HepG2 (cell line): ENCODE measurements around the gene EBF3. TPM values are rescaled to one million over a fixed set of nuclear protein-coding genes. Genes with fewer than 3 reads are reported as not detected.

Experiments used
- ATAC-seq: fragments of 200-7000 bp; cut with Tn5 transposase; 3 replicates; pipeline ENCODE4 v1.9.1; 2020; ENCODE audit warnings: mild to moderate bottlenecking, moderate library complexity
- BruUV-seq: library from RNA; stranded (reverse); fragments of 400-500 nt; replicated peaks from 2 replicates; lab custom pipeline; 2021; lab: Mats Ljungman, UMichigan
- CTCF ChIA-PET: fragments of 300-600 bp; formaldehyde crosslinking; extraction: SDS; loops from one replicate; lab custom pipeline; 2021; ENCODE audit warnings: low total read pairs, inconsistent platforms, low intra/inter-chr PET ratio; lab: Yijun Ruan, JAX
- POLR2A ChIA-PET: fragments of 350-600 bp; sonication (Branson Sonifier 250); formaldehyde crosslinking; loops from one replicate; lab custom pipeline; 2020; ENCODE audit warnings: antibody characterized with exemption, inconsistent platforms; lab: Yijun Ruan, JAX
- DNase-seq: peaks from one replicate; pipeline ENCODE4 v3.0.0-alpha.2; 2015; ENCODE audit warnings: low spot score
- FAIRE-seq: peaks from 3 replicates; lab custom pipeline; 2011; peaks lifted over from hg19 to GRCh38; lab: Jason Lieb, UNC
- H2AFZ ChIP-seq: one replicate; pipeline ENCODE4 v1.6.1; 2011; ENCODE audit warnings: low read length, inconsistent platforms
- H3K27ac ChIP-seq: fragments of 300-600 bp; 3 replicates; pipeline ENCODE4 v1.8.0; 2011; ENCODE audit warnings: mixed run types, mild to moderate bottlenecking, mixed read lengths, low read length, inconsistent platforms; ENCODE audit not compliant: insufficient read depth; ENCODE audit errors: extremely low read length
- H3K27me3 ChIP-seq, 2 experiments: fragments of 200-600 bp in 1 of 2; 2 replicates in 1 of 2; 3 replicates in 1 of 2; pipeline versions ENCODE4 v1.6.0 to v1.8.0; 2011; ENCODE audit warnings: low read length in 2 of 2, mild to moderate bottlenecking in 2 of 2, moderate library complexity in 2 of 2, inconsistent platforms in 1 of 2; ENCODE audit not compliant: insufficient read depth in 2 of 2, control insufficient read depth in 1 of 2
- H3K36me3 ChIP-seq, 2 experiments: fragments of 200-600 bp in 1 of 2; replicated peaks in 1 of 2; 2 replicates in 1 of 2; 3 replicates in 1 of 2; pipeline versions ENCODE4 v1.5.1 to v1.8.0; 2011; ENCODE audit warnings: low read length in 2 of 2, inconsistent platforms in 1 of 2; ENCODE audit not compliant: insufficient read depth in 2 of 2, control insufficient read depth in 1 of 2
- H3K4me1 ChIP-seq: 2 replicates; pipeline ENCODE4 v1.5.1; 2012; ENCODE audit warnings: low read length, inconsistent platforms; ENCODE audit not compliant: insufficient read depth
- H3K4me2 ChIP-seq: 2 replicates; pipeline ENCODE4 v1.6.0; 2011; ENCODE audit warnings: low read depth, low read length, inconsistent platforms
- H3K4me3 ChIP-seq, 3 experiments: fragments of 200-600 bp in 1 of 3; sonication (generic), shearing (Covaris generic) in 1 of 3; replicated peaks in 1 of 3; 2 replicates each; pipeline ENCODE4 v1.5.1; 2011 to 2016; ENCODE audit warnings: low read length in 3 of 3, inconsistent platforms in 2 of 3, low read depth in 2 of 3, mild to moderate bottlenecking in 2 of 3, control low read depth in 1 of 3, mixed read lengths in 1 of 3; ENCODE audit not compliant: insufficient read depth in 1 of 3
- H3K79me2 ChIP-seq: one replicate; pipeline ENCODE4 v1.6.1; 2011; ENCODE audit warnings: low read length, inconsistent platforms; ENCODE audit not compliant: insufficient read depth
- H3K9ac ChIP-seq: 2 replicates; pipeline ENCODE4 v1.6.0; 2011; ENCODE audit warnings: mild to moderate bottlenecking, low read depth, low read length, inconsistent platforms; ENCODE audit not compliant: insufficient read depth
- H3K9me3 ChIP-seq: 2 replicates; pipeline ENCODE4 v1.5.1; 2012; ENCODE audit warnings: mild to moderate bottlenecking, low read length
- H4K20me1 ChIP-seq: 2 replicates; pipeline ENCODE4 v1.6.0; 2011; ENCODE audit warnings: inconsistent platforms, mild to moderate bottlenecking, low read length, moderate library complexity; ENCODE audit not compliant: insufficient read depth
- ARNTL ChIP-seq: sonication (generic); formaldehyde crosslinking; IDR thresholded peaks from 2 replicates; pipeline ENCODE4 v1.4.0; 2020; ENCODE audit warnings: mild to moderate bottlenecking, missing genetic modification reagents
- BRCA1 ChIP-seq: sonication (generic); formaldehyde crosslinking; IDR thresholded peaks from 2 replicates; pipeline ENCODE4 v1.4.0; 2020; ENCODE audit warnings: missing genetic modification reagents
- HDAC6 ChIP-seq: fragments of 200-600 bp; sonication (generic); IDR thresholded peaks from 2 replicates; pipeline ENCODE4 v1.7.0; 2017; ENCODE audit warnings: mild to moderate bottlenecking, antibody characterized with exemption, low read length, low read depth
- SIX1 ChIP-seq: sonication (generic); formaldehyde crosslinking; IDR thresholded peaks from 2 replicates; pipeline ENCODE4 v1.4.0; 2020; ENCODE audit warnings: missing genetic modification reagents, borderline replicate concordance
- WGBS: methylation state at CpG from one replicate; pipeline ENCODE4 v1.1.6; 2017; ENCODE audit warnings: low lambda C conversion rate; 5-methylcytosine and 5-hydroxymethylcytosine counted together
- in situ Hi-C: cut with HindIII; loops from 2 replicates; pipeline ENCODE4 v1.10.0; 2017; ENCODE audit warnings: low pct_unique_long_range_greater_than_20kb; ENCODE audit not compliant: extremely low pct_ligation_motif_present
- intact Hi-C: fragments of 100-400 bp; cut with micrococcal nuclease; formaldehyde crosslinking; loops from one replicate; pipeline ENCODE4 v1.10.0; 2022; ENCODE audit not compliant: unreplicated experiment
- polyA plus RNA-seq, 8 experiments: library from polyadenylated mRNA; depleted of rRNA in 3 of 8; stranded (reverse) in 7 of 8; unstranded in 1 of 8; fragments of >200 nt; fragmentation: Illumina TruSeq in 4 of 8; extraction: Trizol in 4 of 8; gene quantifications; 2 replicates each; pipeline versions ENCODE4 v1.2.1 to v1.2.3, GENCODE V29; 2011 to 2016; ENCODE audit warnings: low read depth in 4 of 8, missing spikeins in 1 of 8, mixed read lengths in 1 of 8; ENCODE audit not compliant: insufficient read depth in 1 of 8
- total RNA-seq, 5 experiments: library from RNA; depleted of rRNA; stranded (reverse); fragments of >200 nt; fragmentation: Illumina TruSeq; extraction: Trizol; gene quantifications; 2 replicates each; pipeline ENCODE4 v1.2.3, GENCODE V29; 2016; ENCODE audit warnings: low read depth in 1 of 5

EBF3 gene
- total and polyA plus RNA-seq, 2 of the 13 experiments (the other 11 are each of a cell fraction or from before 2014, with no cell fraction given) = not detected

DNA sequence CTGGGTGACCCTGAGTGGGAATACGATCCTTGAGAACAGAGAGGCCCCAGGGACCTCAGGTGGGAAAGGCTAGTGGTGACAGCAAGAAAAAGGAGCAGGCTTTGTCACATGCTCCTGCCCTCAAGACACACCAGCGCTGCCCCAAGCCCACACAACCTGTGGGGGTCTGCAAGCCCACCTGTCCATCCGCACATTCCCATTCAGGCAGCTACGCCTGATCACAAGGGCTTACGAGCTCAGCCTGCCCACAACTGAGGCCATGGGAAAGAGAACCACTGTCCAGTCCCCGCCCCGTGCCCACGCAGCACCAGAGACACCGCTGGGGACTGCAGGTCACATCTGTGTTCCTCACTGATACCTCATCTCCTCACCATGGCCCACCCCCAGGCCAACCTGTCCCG lies 26.7 kb downstream of the EBF3 start:
- H3K79me2 ChIP-seq = no peaks in the 10 kb centered on the region
- H3K9me3 ChIP-seq = no peaks in the 10 kb centered on the region
- ATAC-seq (no peak), FAIRE-seq (no peak), DNase-seq (no peak)
- H3K27me3 ChIP-seq = peaks cover 3 to 46% of the 10 kb centered on the region in 2 experiments; a peak in 4 of 5 replicates
- POLR2A ChIA-PET = no interaction called here
- no TSS peak for BruUV-seq
- no peak overlapping the region for H3K9ac ChIP-seq
- no peak overlapping the region for H2AFZ ChIP-seq
- no peak overlapping the region for H3K27ac ChIP-seq
- H3K4me3 ChIP-seq = no peak overlapping the region
- CTCF ChIA-PET = no interaction called here
- in situ Hi-C loops = no loop called here
- no peaks in the 10 kb centered on the region for H4K20me1 ChIP-seq
- 0% methylated on average over 3 of the region's 10 CpGs for WGBS
- H3K4me2 ChIP-seq = no peak overlapping the region
- no peaks in the 10 kb centered on the region for H3K4me1 ChIP-seq
- no peaks in the 10 kb centered on the region for H3K36me3 ChIP-seq
- intact Hi-C loops = no loop called here
- TF ChIP-seq BRCA1 (no peak), ARNTL (no peak)

DNA sequence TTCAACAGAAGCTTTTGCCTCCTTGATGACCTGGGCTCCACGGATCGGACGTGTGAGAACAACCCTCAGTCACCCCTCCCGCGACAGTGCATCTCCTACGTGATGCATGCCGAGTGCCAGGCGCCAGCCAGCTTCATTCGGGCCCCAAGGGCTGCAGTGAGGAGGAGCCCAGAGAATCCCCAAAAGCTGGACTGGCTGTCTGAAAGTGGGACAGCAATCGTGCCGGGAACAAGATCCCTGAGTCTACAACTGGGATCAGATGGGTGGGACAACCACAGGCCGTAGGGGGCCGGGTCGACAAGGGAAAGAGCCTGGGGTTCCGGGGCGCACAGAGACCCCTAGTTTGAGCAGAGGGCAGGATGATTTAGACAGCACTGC lies 27.2 kb downstream of the EBF3 start:
- CTCF ChIA-PET = no interaction called here
- ATAC-seq (no peak), DNase-seq (no peak), FAIRE-seq (no peak)
- Histone ChIP-seq H3K36me3 (no peaks in the 10 kb centered on the region), H3K4me1 (no peaks in the 10 kb centered on the region), H3K9ac (no peak overlapping the region), H3K79me2 (no peaks in the 10 kb centered on the region), H4K20me1 (no peaks in the 10 kb centered on the region), H3K27ac (no peak overlapping the region), H3K4me3 (no peak overlapping the region), H3K27me3 (peaks cover 3 to 41% of the 10 kb centered on the region in 2 experiments; a peak in 4 of 5 replicates), H3K9me3 (no peaks in the 10 kb centered on the region), H2AFZ (no peak overlapping the region), H3K4me2 (no peak overlapping the region)
- TF ChIP-seq SIX1 (CRISPR knock-in tag) (no peak), HDAC6 (no peak)
- intact Hi-C loops = no loop called here
- no CpG with 5 or more reads among the region's 16 CpGs for WGBS
- in situ Hi-C loops = no loop called here
- POLR2A ChIA-PET = no interaction called here
- BruUV-seq = no TSS peak
